ENCODE measurements around the gene MYL2.

- TF ChIP-seq ZNF184 (CRISPR knock-in tag; IDR thresholded peaks at IDR 0.05) = no peak
- TF ChIP-seq E2F4 (CRISPR knock-in tag; IDR thresholded peaks at IDR 0.05; ENCODE audit: low read depth) = no peak
- TF ChIP-seq RFX5 (IDR thresholded peaks at IDR 0.05; ENCODE audit: low read depth, low read length) = no peak
- no peak for TF ChIP-seq EZH2 (IDR thresholded peaks at IDR 0.05; ENCODE audit: borderline replicate concordance, low read depth, low read length)
- TF ChIP-seq ATF3 (IDR thresholded peaks at IDR 0.05) = no peak
- no peak for TF ChIP-seq ATF3 (CRISPR knock-in tag; conservative IDR thresholded peaks at IDR 0.05)
- TF ChIP-seq HBP1 (CRISPR knock-in tag; IDR thresholded peaks at IDR 0.05) = no peak
- TF ChIP-seq CTCF (IDR thresholded peaks at IDR 0.05 in 2 of 3, conservative IDR thresholded peaks at IDR 0.05 in 1 of 3; ENCODE audit: insufficient read depth in 2 of 3, low read depth in 1 of 3, low read length in 3 of 3) = no peak
- no peak for TF ChIP-seq ZNF695 (CRISPR knock-in tag; IDR thresholded peaks at IDR 0.05)
These were observed 48.3 kb downstream of the MYL2 start for GRCh38 chr12:110872100-110872499.
